ENCODE results near the gene RPL13. TPM values are rescaled to one million over a fixed set of nuclear protein-coding genes. Genes with fewer than 3 reads are reported as not detected.

Gene RPL13
- total RNA-seq, 1 experiment from 2014 or later, result 1,779 TPM

GRCh38 chr16:89555265-89555664 lies 5.2 kb upstream of the RPL13 start:
- Mint-ChIP-seq H3K27ac (ENCODE audit: unreplicated experiment) (no peak overlapping the region), H3K9me3 (ENCODE audit: low read depth, unreplicated experiment) (no peaks in the 10 kb centered on the region), H3K4me1 (ENCODE audit: low read depth, unreplicated experiment) (peaks cover 9% of the 10 kb centered on the region), H3K27me3 (ENCODE audit: unreplicated experiment) (no peaks in the 10 kb centered on the region), H3K4me3 (ENCODE audit: low read depth, unreplicated experiment) (no peak overlapping the region), H3K36me3 (ENCODE audit: insufficient read depth, unreplicated experiment) (peaks cover 82% of the 10 kb centered on the region)
- BruUV-seq (replicated peaks), result no TSS peak
- no peak for TF ChIP-seq CTCF (IDR thresholded peaks at IDR 0.05; ENCODE audit: unreplicated experiment)
- DNase-seq, result no peak
- CTCF ChIA-PET, result interaction anchor here (0.5 kb wide), 1 partner anchor 12 kb away, joined by 7 read pairs; no protein-coding TSS in a partner anchor
- intact Hi-C loops (cut with micrococcal nuclease; ENCODE audit: unreplicated experiment), result no loop called here

- no peak for TF ChIP-seq CTCF (IDR thresholded peaks at IDR 0.05; ENCODE audit: unreplicated experiment)
- peaks cover 9% of the 10 kb centered on the region for H3K4me1 Mint-ChIP-seq (ENCODE audit: low read depth, unreplicated experiment)
- no peak for DNase-seq
- intact Hi-C loops (cut with micrococcal nuclease; ENCODE audit: unreplicated experiment), result no loop called here
- H3K36me3 Mint-ChIP-seq (ENCODE audit: insufficient read depth, unreplicated experiment), result peaks cover 86% of the 10 kb centered on the region
- no peak overlapping the region for H3K4me3 Mint-ChIP-seq (ENCODE audit: low read depth, unreplicated experiment)
- BruUV-seq (replicated peaks), result no TSS peak
- H3K27ac Mint-ChIP-seq (ENCODE audit: unreplicated experiment), result no peak overlapping the region
- CTCF ChIA-PET, result no interaction called here
- H3K27me3 Mint-ChIP-seq (ENCODE audit: unreplicated experiment), result no peaks in the 10 kb centered on the region
- no peaks in the 10 kb centered on the region for H3K9me3 Mint-ChIP-seq (ENCODE audit: low read depth, unreplicated experiment)
Observed at GRCh38 chr16:89555780-89556179, 4.7 kb upstream of the RPL13 start.

- CTCF ChIA-PET, result interaction anchor here (0.5 kb wide), 1 partner anchor 25 kb away, joined by 3 read pairs; no protein-coding TSS in a partner anchor
- H3K9me3 Mint-ChIP-seq (ENCODE audit: low read depth, unreplicated experiment), result no peaks in the 10 kb centered on the region
- peaks cover 11% of the 10 kb centered on the region for H3K4me1 Mint-ChIP-seq (ENCODE audit: low read depth, unreplicated experiment)
- H3K27me3 Mint-ChIP-seq (ENCODE audit: unreplicated experiment), result no peaks in the 10 kb centered on the region
- no peak overlapping the region for H3K4me3 Mint-ChIP-seq (ENCODE audit: low read depth, unreplicated experiment)
- BruUV-seq (replicated peaks), result no TSS peak
- peak; percentile 89 for TF ChIP-seq CTCF (IDR thresholded peaks at IDR 0.05; ENCODE audit: unreplicated experiment)
- peaks cover 89% of the 10 kb centered on the region for H3K36me3 Mint-ChIP-seq (ENCODE audit: insufficient read depth, unreplicated experiment)
- no peak overlapping the region for H3K27ac Mint-ChIP-seq (ENCODE audit: unreplicated experiment)
- DNase-seq, result peak; percentile 91
- intact Hi-C loops (cut with micrococcal nuclease; ENCODE audit: unreplicated experiment), result no loop called here
Observed at GRCh38 chr16:89556750-89557689, 3.5 kb upstream of the RPL13 start.

GRCh38 chr16:89557690-89558490 lies 2.6 kb upstream of the RPL13 start:
- Mint-ChIP-seq H3K27ac (ENCODE audit: unreplicated experiment) (no peak overlapping the region), H3K4me3 (ENCODE audit: low read depth, unreplicated experiment) (no peak overlapping the region), H3K36me3 (ENCODE audit: insufficient read depth, unreplicated experiment) (peaks cover 89% of the 10 kb centered on the region), H3K4me1 (ENCODE audit: low read depth, unreplicated experiment) (peaks cover 20% of the 10 kb centered on the region), H3K27me3 (ENCODE audit: unreplicated experiment) (no peaks in the 10 kb centered on the region), H3K9me3 (ENCODE audit: low read depth, unreplicated experiment) (no peaks in the 10 kb centered on the region)
- BruUV-seq (replicated peaks), result no TSS peak
- intact Hi-C loops (cut with micrococcal nuclease; ENCODE audit: unreplicated experiment), result no loop called here
- TF ChIP-seq CTCF (IDR thresholded peaks at IDR 0.05; ENCODE audit: unreplicated experiment), result no peak
- DNase-seq, result no peak
- CTCF ChIA-PET, result no interaction called here

Measured in Calu3 (cell line).